Sigmoid colon (tissue), 7 donors: ENCODE results near the gene SLC15A1. TPM values are rescaled to one million over a fixed set of nuclear protein-coding genes. Genes with fewer than 3 reads are reported as not detected.

Experiments
- DNase-seq: peaks from one replicate; pipeline ENCODE4 v3.0.0-alpha.2; 2019
- H3K27ac ChIP-seq, 4 donors: fragments of 200-600 bp; sonication (generic); one replicate each; pipeline ENCODE4 v1.5.1; 2016 to 2019; ENCODE audit warnings: mild to moderate bottlenecking in 1 of 4
- H3K27me3 ChIP-seq, 3 donors: fragments of 200-600 bp; sonication (generic); one replicate each; pipeline ENCODE4 v1.5.1; 2019; ENCODE audit warnings: mild to moderate bottlenecking in 1 of 3
- H3K36me3 ChIP-seq, 4 donors: fragments of 200-600 bp; sonication (generic); one replicate each; pipeline ENCODE4 v1.5.1; 2016 to 2019
- H3K4me1 ChIP-seq, 4 donors: fragments of 200-600 bp; sonication (generic); one replicate each; pipeline ENCODE4 v1.5.1; 2017 to 2019
- H3K4me3 ChIP-seq, 4 donors: fragments of 200-600 bp; sonication (generic); one replicate each; pipeline ENCODE4 v1.5.1; 2017 to 2019; ENCODE audit warnings: mild to moderate bottlenecking in 2 of 4, moderate library complexity in 1 of 4
- H3K9me3 ChIP-seq, 4 donors: fragments of 200-600 bp in 3 of 4; sonication (generic) in 3 of 4; one replicate each; pipeline versions ENCODE4 v1.5.1 to v1.6.1; 2013 to 2019
- EP300 ChIP-seq, 4 donors: sonication (generic); formaldehyde crosslinking; IDR thresholded peaks; one replicate each; pipeline ENCODE4 v1.6.1; 2017; ENCODE audit warnings: antibody characterized with exemption in 4 of 4
- POLR2A ChIP-seq, 2 donors: fragments of 450-650 bp; IDR thresholded peaks; one replicate each; pipeline ENCODE4 v1.6.1; 2016; ENCODE audit warnings: antibody characterized with exemption in 2 of 2, mild to moderate bottlenecking in 2 of 2, moderate library complexity in 2 of 2
- POLR2AphosphoS5 ChIP-seq, 4 donors: sonication (generic); formaldehyde crosslinking; IDR thresholded peaks; one replicate each; pipeline ENCODE4 v1.6.1; 2017; ENCODE audit warnings: antibody characterized with exemption in 4 of 4
- WGBS, 2 donors: extraction: QIAGEN DNeasy Blood & Tissue Kit; methylation state at CpG; one replicate each; pipeline ENCODE4 v1.1.7; 2013; 5-methylcytosine and 5-hydroxymethylcytosine counted together
- intact Hi-C: fragments of 100-400 bp; cut with DNase I; formaldehyde crosslinking; loops from one replicate; pipeline ENCODE4 v1.15.1; 2023
- polyA plus RNA-seq, 3 donors: library from polyadenylated mRNA; stranded (reverse); fragments of 200-250 nt; gene quantifications; one replicate each; pipeline ENCODE4 v1.2.3, GENCODE V29; 2013
- total RNA-seq, 4 donors: library from RNA; depleted of rRNA; stranded (reverse); fragments of >200 nt; gene quantifications; one replicate each; pipeline ENCODE4 v1.1.0, GENCODE V29; 2016
- TF ChIP-seq, protein P1 (sequence below), 4 experiments: fragments of 450-650 bp in 3 of 4; fragments of 200-600 bp in 1 of 4; IDR thresholded peaks; one replicate each; pipeline ENCODE4 v1.5.1; 2016 to 2019; ENCODE audit warnings: antibody characterized with exemption in 4 of 4, mild to moderate bottlenecking in 3 of 4, moderate library complexity in 2 of 4
- donor health status: healthy with polysubstance abuse.
- donor health status: Bipolar disorder and iron deficiency.
- donor health status: healthy.

SLC15A1 gene
- total and polyA plus RNA-seq, 7 donors, result under 0.01 to 11.1 (median 2.1) TPM; not detected in 2

- 92% methylated on average over 6 of the region's 6 CpGs for whole genome bisulfite sequencing, 2 donors
- intact Hi-C loops, result no loop called here
- no peak for TF ChIP-seq POLR2AphosphoS5 (IDR thresholded peaks at IDR 0.05)
- no peak for TF ChIP-seq EP300 (IDR thresholded peaks at IDR 0.05)
- TF ChIP-seq, protein P1, sequence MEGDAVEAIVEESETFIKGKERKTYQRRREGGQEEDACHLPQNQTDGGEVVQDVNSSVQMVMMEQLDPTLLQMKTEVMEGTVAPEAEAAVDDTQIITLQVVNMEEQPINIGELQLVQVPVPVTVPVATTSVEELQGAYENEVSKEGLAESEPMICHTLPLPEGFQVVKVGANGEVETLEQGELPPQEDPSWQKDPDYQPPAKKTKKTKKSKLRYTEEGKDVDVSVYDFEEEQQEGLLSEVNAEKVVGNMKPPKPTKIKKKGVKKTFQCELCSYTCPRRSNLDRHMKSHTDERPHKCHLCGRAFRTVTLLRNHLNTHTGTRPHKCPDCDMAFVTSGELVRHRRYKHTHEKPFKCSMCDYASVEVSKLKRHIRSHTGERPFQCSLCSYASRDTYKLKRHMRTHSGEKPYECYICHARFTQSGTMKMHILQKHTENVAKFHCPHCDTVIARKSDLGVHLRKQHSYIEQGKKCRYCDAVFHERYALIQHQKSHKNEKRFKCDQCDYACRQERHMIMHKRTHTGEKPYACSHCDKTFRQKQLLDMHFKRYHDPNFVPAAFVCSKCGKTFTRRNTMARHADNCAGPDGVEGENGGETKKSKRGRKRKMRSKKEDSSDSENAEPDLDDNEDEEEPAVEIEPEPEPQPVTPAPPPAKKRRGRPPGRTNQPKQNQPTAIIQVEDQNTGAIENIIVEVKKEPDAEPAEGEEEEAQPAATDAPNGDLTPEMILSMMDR (IDR thresholded peaks at IDR 0.05), result no peak
- no peak for TF ChIP-seq POLR2A (IDR thresholded peaks at IDR 0.05)
- no peaks in the 10 kb centered on the region for H3K36me3 ChIP-seq
- H3K9me3 ChIP-seq, result no peaks in the 10 kb centered on the region
- no peak overlapping the region for H3K4me3 ChIP-seq
- no peaks in the 10 kb centered on the region for H3K4me1 ChIP-seq
- no peak overlapping the region for H3K27ac ChIP-seq
- H3K27me3 ChIP-seq, result no peaks in the 10 kb centered on the region
- DNase-seq, result no peak
These were observed 34.6 kb downstream of the SLC15A1 start for GRCh38 chr13:98717891-98718290.

GRCh38 chr13:98717256-98717655 lies 35.2 kb downstream of the SLC15A1 start:
- Histone ChIP-seq H3K9me3 (no peaks in the 10 kb centered on the region), H3K4me3 (no peak overlapping the region), H3K27ac (no peak overlapping the region), H3K36me3 (no peaks in the 10 kb centered on the region), H3K27me3 (no peaks in the 10 kb centered on the region), H3K4me1 (no peaks in the 10 kb centered on the region)
- TF ChIP-seq, protein P1 (IDR thresholded peaks at IDR 0.05), result no peak
- TF ChIP-seq POLR2A (IDR thresholded peaks at IDR 0.05), result no peak
- TF ChIP-seq EP300 (IDR thresholded peaks at IDR 0.05), result no peak
- TF ChIP-seq POLR2AphosphoS5 (IDR thresholded peaks at IDR 0.05), result no peak
- intact Hi-C loops, result no loop called here
- 60 to 79% methylated on average over 5 of the region's 5 CpGs for WGBS, 2 donors
- DNase-seq, result no peak

DNA sequence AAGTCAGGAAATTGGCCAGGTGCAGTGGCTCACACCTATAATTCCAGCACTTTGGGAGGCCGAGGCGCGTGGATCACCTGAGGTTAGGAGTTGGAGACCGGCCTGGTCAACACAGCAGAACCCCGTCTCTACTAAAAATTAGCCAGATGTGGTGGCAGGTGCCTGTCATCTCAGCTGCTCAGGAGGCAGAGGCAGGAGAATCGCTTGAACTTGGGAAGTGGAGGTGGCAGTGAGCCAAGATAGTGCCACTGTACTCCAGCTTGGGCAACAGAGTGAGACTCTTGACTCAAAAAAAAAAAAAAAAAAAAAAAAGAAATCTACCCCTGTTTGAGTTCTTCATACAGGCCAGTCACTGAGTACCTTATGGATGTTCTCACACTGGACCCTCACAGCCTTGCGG lies 42.0 kb downstream of the SLC15A1 start:
- intact Hi-C loops, result no loop called here
- Histone ChIP-seq H3K4me1 (no peaks in the 10 kb centered on the region), H3K4me3 (no peak overlapping the region), H3K9me3 (no peaks in the 10 kb centered on the region), H3K36me3 (no peaks in the 10 kb centered on the region), H3K27me3 (no peaks in the 10 kb centered on the region), H3K27ac (no peak overlapping the region)
- DNase-seq, result no peak
- TF ChIP-seq, protein P1 (IDR thresholded peaks at IDR 0.05), result no peak
- TF ChIP-seq POLR2AphosphoS5 (IDR thresholded peaks at IDR 0.05), result no peak
- TF ChIP-seq POLR2A (IDR thresholded peaks at IDR 0.05), result no peak
- TF ChIP-seq EP300 (IDR thresholded peaks at IDR 0.05), result no peak
- 78 to 87% methylated on average over 7 of the region's 7 CpGs for WGBS, 2 donors

DNA sequence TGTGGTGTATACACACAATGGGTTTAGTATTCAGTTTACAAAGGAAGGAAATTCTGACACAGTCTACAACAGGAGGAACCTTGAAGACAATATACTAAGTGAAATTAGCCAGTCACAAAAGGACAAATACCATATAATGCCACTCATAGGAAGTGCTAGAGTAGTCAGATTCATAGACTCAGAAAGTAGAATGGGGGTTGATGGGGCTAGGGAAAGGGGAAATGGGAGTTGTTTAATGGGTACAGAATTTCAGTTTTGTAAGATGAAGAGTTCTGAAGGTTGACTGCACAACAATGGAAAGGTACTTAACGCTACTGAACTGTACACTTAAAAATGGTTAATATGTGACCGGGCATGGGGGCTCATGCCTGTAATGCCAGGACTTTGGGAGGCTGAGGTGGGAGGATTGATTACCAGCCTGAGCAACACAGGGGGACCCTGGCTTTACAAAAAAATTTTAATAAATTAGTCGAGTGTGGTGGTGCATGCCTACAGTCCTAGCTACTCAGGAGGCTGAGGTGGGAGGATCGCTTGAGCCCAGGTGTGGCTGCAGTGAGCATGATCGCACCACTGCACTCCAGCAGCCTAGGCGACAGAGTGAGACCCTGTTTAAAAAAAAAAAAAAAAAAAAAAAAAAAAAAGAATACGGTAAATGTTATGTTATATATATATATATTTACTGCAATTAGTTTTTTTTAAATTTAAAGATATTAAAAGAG lies 45.0 kb downstream of the SLC15A1 start:
- no peaks in the 10 kb centered on the region for H3K27me3 ChIP-seq
- intact Hi-C loops, result no loop called here
- no peak overlapping the region for H3K27ac ChIP-seq
- TF ChIP-seq EP300 (IDR thresholded peaks at IDR 0.05) (no peak), POLR2AphosphoS5 (IDR thresholded peaks at IDR 0.05) (no peak), POLR2A (IDR thresholded peaks at IDR 0.05) (no peak)
- TF ChIP-seq, protein P1 (IDR thresholded peaks at IDR 0.05), result no peak
- no peak for DNase-seq
- WGBS, 2 donors, result 82 to 89% methylated on average over 7 of the region's 7 CpGs
- no peaks in the 10 kb centered on the region for H3K9me3 ChIP-seq
- H3K36me3 ChIP-seq, result no peaks in the 10 kb centered on the region
- no peaks in the 10 kb centered on the region for H3K4me1 ChIP-seq
- H3K4me3 ChIP-seq, result no peak overlapping the region
